Stimulated activated CD4-positive, alpha-beta T cell treated with anti-CD3 and anti-CD28 coated beads, Interleukin-2, amount 100 ng/mL, for 4 hours (primary cell): ENCODE data around the gene PRR16.

Experiments
- DNase-seq: peaks from one replicate; pipeline ENCODE4 v3.0.0-alpha.2; 2020; ENCODE audit warnings: low read depth

The PRR16 gene

GRCh38 chr5:120516805-120517204 lies 52.7 kb downstream of the PRR16 start:
- no peak for DNase-seq

GRCh38 chr5:120517607-120518252 lies 53.6 kb downstream of the PRR16 start:
- DNase-seq: no peak

- no peak for DNase-seq
Observed at GRCh38 chr5:120518581-120518980, 54.5 kb downstream of the PRR16 start.

DNA sequence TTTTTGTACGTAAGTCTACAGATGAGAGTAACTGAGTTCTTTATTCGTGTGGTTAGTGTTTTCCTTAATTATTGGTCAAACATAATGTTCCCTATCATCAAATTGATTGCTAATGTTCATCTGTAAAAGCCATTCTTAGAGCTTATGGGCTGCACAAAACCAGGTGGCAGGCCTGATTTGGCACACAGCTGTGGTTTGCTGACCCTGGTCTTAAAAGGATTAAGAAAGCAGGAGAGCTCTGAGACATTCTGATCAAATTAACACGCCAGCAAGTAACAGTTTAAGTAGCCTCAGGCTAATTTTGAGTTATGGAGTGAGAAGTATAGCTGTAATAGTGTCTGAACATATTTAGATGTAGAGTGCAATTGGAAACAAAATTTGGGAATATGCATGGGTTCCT lies 63.2 kb downstream of the PRR16 start:
- DNase-seq: no peak

GRCh38 chr5:120528609-120529008 lies 64.5 kb downstream of the PRR16 start:
- DNase-seq: no peak

GRCh38 chr5:120529386-120529785 lies 65.3 kb downstream of the PRR16 start:
- no peak for DNase-seq

DNA sequence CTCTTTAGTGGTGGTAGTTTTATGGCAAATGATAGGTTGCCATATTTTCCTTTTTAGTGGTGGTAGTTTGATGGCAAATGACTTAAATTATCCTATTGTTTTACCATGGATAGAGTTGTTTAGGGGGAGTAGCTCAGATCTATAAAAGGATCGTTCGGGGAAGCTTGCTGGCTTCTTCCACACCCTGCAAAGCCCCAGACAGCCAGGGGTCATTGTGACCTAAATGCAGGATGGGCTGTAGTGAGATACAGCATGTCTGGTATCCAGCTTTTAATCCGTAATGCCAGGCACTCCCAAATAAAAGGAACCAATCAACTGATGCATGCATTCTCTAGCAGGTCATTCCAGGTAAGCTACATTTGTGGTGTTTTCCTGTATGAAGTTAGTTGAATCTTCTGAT lies 67.1 kb downstream of the PRR16 start:
- DNase-seq: no peak

- no peak for DNase-seq
Observed at GRCh38 chr5:120532835-120533234, 68.7 kb downstream of the PRR16 start.

GRCh38 chr5:120533581-120533980 lies 69.5 kb downstream of the PRR16 start:
- no peak for DNase-seq

DNA sequence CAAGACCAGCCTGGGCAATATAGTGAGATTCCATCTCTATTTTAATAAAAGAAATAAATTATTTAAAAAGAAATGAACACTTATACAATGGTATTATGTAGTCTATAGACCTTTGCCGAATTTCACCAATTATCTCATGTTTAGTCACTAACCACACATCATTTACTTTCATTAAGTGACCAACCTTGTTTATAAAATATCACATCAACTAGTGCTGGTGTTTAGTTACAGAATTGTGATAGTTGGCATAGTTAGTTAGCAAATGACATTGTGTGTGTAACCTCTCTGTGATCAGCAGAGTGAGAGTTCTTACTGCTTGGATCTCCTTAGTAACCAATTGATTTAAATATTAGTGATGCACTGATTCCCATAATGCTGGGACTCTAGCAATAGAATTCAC lies 71.8 kb downstream of the PRR16 start:
- no peak for DNase-seq

- DNase-seq: no peak
Observed at GRCh38 chr5:120538149-120538548, 74.0 kb downstream of the PRR16 start.

DNA sequence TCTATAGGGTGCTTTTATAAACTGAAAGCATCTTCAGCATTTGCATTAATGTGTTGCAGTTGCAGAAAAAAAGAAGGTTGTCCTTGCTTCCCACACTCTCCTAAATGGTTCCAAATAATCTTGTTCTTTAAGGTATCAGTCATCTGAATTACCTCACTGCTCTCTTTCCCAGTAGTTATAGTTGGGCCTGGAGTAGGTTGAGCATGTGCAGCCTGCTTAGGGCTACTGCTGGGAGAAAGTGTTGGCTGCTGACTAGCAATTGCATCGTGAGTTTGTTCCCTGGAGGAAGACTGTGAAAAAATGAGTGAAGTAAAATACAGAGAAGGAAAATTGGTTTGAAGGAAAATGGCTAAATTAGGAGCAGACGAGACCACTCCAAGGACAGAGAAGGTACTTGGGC lies 74.5 kb downstream of the PRR16 start:
- DNase-seq: no peak

- no peak for DNase-seq
Observed at GRCh38 chr5:120539471-120539870, 75.4 kb downstream of the PRR16 start.

DNA sequence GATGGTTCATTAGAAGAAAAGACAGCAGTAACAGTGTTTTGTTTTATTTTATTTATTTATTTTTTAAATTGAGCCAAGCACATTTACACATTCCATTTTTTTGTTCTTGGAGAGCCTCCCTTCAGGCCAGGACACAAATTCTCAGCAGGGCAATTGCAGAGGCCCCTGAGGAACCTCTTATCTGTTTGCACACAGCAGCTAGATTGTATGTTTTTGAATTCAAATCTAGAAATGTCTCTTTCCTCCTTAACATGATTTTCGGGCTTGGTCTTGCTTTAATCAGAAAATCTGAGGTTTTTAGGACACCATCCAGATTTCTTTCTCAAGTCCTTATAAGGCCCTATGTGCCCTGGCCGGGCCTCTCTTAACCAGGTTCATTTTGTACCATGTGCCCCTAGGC lies 76.0 kb downstream of the PRR16 start:
- DNase-seq: no peak

- DNase-seq: no peak
Observed at GRCh38 chr5:120544043-120544442, 79.9 kb downstream of the PRR16 start.

DNA sequence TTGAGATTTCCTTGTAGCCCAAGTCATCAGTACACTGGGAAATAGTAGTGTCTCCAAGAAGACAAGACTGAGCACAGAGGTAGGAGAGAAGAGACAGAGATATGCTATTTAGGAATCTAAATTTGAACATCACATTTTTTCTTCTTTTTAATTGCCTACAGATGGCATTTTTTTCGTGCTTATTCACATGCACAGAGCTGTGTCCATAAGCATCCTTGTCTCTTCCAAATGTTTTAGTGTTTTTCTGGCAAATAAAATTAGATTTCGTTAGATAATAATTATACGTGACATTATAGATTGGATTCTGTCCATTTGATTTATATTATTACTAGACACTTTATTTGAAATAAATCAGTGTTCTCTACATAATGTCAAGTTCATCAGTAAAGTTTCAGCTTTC lies 80.9 kb downstream of the PRR16 start:
- no peak for DNase-seq

GRCh38 chr5:120545951-120546350 lies 81.9 kb downstream of the PRR16 start:
- DNase-seq: no peak

DNA sequence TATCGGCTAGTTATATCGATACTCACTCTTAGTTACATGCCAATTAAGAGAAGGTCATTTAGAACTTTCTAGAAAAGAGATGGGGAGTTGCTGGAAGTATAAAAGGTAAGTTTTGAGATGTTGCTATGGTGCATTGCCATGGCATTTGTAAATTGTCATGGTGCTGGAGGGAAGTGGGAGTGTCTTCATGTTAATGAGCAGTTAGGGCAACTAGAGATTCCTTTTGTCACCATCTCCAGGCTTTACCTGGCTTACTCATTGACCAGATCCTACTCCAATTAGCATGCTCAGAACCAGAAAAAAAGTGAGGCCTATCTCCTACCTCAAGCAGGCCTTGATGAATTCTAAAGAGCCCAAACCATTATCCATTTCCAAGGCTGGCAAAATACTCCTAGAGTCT lies 82.8 kb downstream of the PRR16 start:
- no peak for DNase-seq

- DNase-seq: no peak
Observed at GRCh38 chr5:120550358-120550757, 86.3 kb downstream of the PRR16 start.

DNA sequence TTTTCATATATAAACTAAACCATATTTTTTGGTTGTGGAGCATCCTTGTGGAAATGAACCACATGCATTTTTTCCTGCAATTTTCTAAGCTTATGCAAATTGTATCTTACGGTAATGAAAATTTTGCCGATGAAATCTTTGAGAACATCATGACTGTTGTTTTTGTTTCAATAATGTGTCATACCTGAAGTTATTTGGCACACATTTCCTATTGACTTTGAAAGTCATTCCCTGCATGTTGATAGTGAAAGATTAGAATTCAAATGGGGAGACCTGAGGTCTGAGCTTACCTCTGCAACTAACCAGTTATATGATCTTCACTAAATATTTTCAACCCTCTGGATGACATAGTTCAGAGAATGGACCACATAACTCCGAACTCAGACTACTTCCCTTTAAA lies 88.5 kb downstream of the PRR16 start:
- no peak for DNase-seq

- DNase-seq: no peak
Observed at GRCh38 chr5:120555345-120555744, 91.2 kb downstream of the PRR16 start.

- no peak for DNase-seq
Observed at GRCh38 chr5:120564013-120564412, 99.9 kb downstream of the PRR16 start.

DNA sequence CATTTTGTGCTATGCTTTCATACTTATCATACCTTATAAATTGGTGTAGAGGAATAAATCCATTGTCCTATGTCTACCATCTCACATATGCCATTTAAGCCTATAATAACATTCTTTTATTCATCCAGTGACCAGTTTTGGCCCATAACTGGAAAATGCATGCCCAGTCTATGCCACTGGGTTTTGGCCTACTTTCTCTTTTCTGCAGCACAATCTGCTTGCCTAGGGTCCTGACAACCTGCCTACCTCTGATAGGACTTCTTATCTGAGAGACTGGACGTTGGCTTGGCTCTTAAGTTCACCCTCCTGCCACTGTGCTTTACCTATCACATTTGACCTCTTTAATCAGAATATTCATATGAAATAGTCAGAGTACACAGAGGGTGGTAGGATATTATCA lies 103.0 kb downstream of the PRR16 start:
- DNase-seq: no peak

- DNase-seq: no peak
Observed at GRCh38 chr5:120567921-120568320, 103.8 kb downstream of the PRR16 start.

- DNase-seq: no peak
Observed at GRCh38 chr5:120568711-120569110, 104.6 kb downstream of the PRR16 start.
